Measurements from ENCODE around the gene CNDP2.

DNA sequence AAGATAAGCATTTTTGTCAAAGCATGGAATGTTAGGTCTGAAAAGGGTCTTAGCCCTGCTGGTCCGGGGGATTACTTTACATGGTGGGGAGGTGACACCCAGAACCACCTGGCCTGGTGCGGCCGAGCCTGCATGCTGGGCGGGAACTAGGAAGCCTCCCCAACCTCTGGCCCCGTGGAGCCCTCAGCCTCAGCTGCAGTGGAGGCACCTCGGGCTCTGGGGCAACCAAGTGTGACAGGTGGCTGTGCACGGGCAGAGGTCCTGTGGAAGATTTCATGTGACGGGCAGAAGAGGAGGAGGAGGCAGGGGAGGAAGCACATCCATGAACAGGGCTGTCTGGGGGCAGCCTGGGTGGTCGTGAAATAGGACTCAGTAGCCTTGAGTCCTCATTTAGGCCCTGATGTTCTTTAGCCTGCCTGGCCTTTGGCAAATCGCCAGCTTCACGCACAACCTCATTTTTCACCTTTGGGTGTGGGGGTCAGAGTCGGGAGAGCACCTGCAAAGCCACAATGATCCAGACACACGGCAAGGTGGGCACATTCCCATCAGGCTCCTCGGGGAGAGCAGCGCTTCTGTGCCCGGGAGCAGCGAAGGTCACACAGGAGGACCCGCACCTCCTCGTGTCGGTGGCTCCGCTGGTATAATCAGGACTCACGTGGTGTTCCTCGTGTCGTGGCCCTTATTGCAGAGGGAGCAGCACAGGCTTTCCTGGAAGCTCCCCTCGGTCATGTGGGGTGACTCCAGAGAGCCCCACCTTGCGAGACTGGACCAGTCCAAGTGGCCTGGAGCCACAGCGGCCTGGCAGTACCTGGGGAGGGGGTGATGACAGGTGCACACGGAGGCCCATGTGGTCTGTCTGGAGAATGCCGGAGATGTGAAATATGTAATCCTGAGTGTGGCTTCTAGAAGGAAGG lies 13.9 kb downstream of the CNDP2 start:
- TF ChIP-seq, protein P1, sequence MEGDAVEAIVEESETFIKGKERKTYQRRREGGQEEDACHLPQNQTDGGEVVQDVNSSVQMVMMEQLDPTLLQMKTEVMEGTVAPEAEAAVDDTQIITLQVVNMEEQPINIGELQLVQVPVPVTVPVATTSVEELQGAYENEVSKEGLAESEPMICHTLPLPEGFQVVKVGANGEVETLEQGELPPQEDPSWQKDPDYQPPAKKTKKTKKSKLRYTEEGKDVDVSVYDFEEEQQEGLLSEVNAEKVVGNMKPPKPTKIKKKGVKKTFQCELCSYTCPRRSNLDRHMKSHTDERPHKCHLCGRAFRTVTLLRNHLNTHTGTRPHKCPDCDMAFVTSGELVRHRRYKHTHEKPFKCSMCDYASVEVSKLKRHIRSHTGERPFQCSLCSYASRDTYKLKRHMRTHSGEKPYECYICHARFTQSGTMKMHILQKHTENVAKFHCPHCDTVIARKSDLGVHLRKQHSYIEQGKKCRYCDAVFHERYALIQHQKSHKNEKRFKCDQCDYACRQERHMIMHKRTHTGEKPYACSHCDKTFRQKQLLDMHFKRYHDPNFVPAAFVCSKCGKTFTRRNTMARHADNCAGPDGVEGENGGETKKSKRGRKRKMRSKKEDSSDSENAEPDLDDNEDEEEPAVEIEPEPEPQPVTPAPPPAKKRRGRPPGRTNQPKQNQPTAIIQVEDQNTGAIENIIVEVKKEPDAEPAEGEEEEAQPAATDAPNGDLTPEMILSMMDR (IDR thresholded peaks at IDR 0.05) = no peak
- no peak for TF ChIP-seq POLR2A (IDR thresholded peaks at IDR 0.05)
